Measurements from ENCODE around the gene ADAMTS12. TPM values are rescaled to one million over a fixed set of nuclear protein-coding genes. Genes with fewer than 3 reads are reported as not detected.

Gene ADAMTS12
- total and polyA plus RNA-seq, 9 of the 15 experiments (the other 6 are each of a cell fraction or from before 2014, with no cell fraction given): 0.11 TPM; not detected in 8

DNA sequence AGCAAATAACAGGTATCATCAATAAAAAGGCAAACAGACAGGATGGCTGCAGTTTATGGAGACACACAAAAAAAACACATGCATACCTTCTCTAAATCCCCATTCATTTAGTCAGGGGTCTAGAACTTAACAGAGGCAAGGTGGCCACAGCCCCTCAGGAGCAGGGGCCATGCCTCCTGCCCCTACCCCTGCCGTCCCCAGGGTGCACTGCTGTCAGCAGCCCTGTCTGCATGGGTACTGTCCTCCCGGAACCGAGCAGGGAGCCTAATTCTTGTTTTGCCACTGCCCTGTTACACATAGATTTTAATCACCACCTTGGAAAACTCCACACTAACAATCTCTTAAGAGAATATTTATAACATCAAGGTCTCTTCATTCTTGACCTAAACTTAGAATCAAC, 39.0 kb downstream of the ADAMTS12 start:
- 0% methylated on average over 3 of the region's 3 CpGs for WGBS (ENCODE audit: insufficient coverage, low coverage, missing lambda C conversion rate)

GRCh38 chr5:33852319-33852718, 39.5 kb downstream of the ADAMTS12 start:
- Histone ChIP-seq H3K9ac (ENCODE audit: insufficient read depth in 1 of 2, low read depth in 2 of 2, low read length in 2 of 2) (no peak overlapping the region), H3K9me3 (replicated peaks; ENCODE audit: control insufficient read depth, insufficient read depth, low read depth, low read length) (no peaks in the 10 kb centered on the region), H3K4me2 (ENCODE audit: insufficient read depth, low read length) (no peak overlapping the region), H3K4me3 (no peak overlapping the region), H3K79me2 (ENCODE audit: control insufficient read depth, insufficient read depth, low read length) (no peaks in the 10 kb centered on the region), H3K4me1 (replicated peaks in 1 of 2; ENCODE audit: control insufficient read depth in 2 of 2, insufficient read depth in 2 of 2, low read length in 2 of 2) (no peaks in the 10 kb centered on the region), H3K36me3 (ENCODE audit: control insufficient read depth, insufficient read depth, low read length) (no peaks in the 10 kb centered on the region), H3K27ac (ENCODE audit: extremely low read depth, low read depth, low read length) (no peak overlapping the region), H3K9me1 (ENCODE audit: control insufficient read depth, insufficient read depth, low read length) (no peaks in the 10 kb centered on the region), H2AFZ (ENCODE audit: low read depth, low read length) (no peak overlapping the region), H4K20me1 (replicated peaks; ENCODE audit: control insufficient read depth, insufficient read depth, low read length) (no peaks in the 10 kb centered on the region), H3K27me3 (ENCODE audit: control insufficient read depth in 2 of 2, insufficient read depth in 2 of 2, low read length in 2 of 2) (no peaks in the 10 kb centered on the region; a peak in 1 of 5 replicates)
- ChIA-PET POLR2A (no interaction called here), CTCF (ENCODE audit: low intra/inter-chr PET ratio) (no interaction called here)
- intact Hi-C loops (cut with micrococcal nuclease) (no loop called here), in situ Hi-C loops (cut with MboI) (no loop called here)
- no TSS peak for BruUV-seq (replicated peaks)
- WGBS (ENCODE audit: insufficient coverage, low coverage, missing lambda C conversion rate): 2% methylated on average over 5 of the region's 5 CpGs
- no peak for TF ChIP-seq MBD2 (IDR thresholded peaks at IDR 0.05; ENCODE audit: borderline replicate concordance, low read depth)
- TF ChIP-seq MEF2A (IDR thresholded peaks at IDR 0.05; ENCODE audit: control insufficient read depth, low read depth, low read length): no peak
- TF ChIP-seq, protein P1, sequence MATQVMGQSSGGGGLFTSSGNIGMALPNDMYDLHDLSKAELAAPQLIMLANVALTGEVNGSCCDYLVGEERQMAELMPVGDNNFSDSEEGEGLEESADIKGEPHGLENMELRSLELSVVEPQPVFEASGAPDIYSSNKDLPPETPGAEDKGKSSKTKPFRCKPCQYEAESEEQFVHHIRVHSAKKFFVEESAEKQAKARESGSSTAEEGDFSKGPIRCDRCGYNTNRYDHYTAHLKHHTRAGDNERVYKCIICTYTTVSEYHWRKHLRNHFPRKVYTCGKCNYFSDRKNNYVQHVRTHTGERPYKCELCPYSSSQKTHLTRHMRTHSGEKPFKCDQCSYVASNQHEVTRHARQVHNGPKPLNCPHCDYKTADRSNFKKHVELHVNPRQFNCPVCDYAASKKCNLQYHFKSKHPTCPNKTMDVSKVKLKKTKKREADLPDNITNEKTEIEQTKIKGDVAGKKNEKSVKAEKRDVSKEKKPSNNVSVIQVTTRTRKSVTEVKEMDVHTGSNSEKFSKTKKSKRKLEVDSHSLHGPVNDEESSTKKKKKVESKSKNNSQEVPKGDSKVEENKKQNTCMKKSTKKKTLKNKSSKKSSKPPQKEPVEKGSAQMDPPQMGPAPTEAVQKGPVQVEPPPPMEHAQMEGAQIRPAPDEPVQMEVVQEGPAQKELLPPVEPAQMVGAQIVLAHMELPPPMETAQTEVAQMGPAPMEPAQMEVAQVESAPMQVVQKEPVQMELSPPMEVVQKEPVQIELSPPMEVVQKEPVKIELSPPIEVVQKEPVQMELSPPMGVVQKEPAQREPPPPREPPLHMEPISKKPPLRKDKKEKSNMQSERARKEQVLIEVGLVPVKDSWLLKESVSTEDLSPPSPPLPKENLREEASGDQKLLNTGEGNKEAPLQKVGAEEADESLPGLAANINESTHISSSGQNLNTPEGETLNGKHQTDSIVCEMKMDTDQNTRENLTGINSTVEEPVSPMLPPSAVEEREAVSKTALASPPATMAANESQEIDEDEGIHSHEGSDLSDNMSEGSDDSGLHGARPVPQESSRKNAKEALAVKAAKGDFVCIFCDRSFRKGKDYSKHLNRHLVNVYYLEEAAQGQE (IDR thresholded peaks at IDR 0.05; ENCODE audit: borderline replicate concordance): no peak
- TF ChIP-seq, protein P1 (CRISPR knock-in tag; IDR thresholded peaks at IDR 0.05; ENCODE audit: low read depth): no peak
- no peak for DNase-seq (ENCODE audit: extremely low read depth in 1 of 4, low spot score in 3 of 4)
- ATAC-seq: no peak
- no peak for FAIRE-seq

More for the DNA sequence above, 39.0 kb downstream of the ADAMTS12 start:
- Histone ChIP-seq H3K9ac (ENCODE audit: insufficient read depth in 1 of 2, low read depth in 2 of 2, low read length in 2 of 2) (no peak overlapping the region), H3K4me1 (replicated peaks in 1 of 2; ENCODE audit: control insufficient read depth in 2 of 2, insufficient read depth in 2 of 2, low read length in 2 of 2) (no peaks in the 10 kb centered on the region), H4K20me1 (replicated peaks; ENCODE audit: control insufficient read depth, insufficient read depth, low read length) (no peaks in the 10 kb centered on the region), H3K9me1 (ENCODE audit: control insufficient read depth, insufficient read depth, low read length) (no peaks in the 10 kb centered on the region), H3K36me3 (ENCODE audit: control insufficient read depth, insufficient read depth, low read length) (no peaks in the 10 kb centered on the region), H3K27me3 (ENCODE audit: control insufficient read depth in 2 of 2, insufficient read depth in 2 of 2, low read length in 2 of 2) (no peaks in the 10 kb centered on the region; a peak in 1 of 5 replicates), H3K4me2 (ENCODE audit: insufficient read depth, low read length) (no peak overlapping the region), H2AFZ (ENCODE audit: low read depth, low read length) (no peak overlapping the region), H3K27ac (ENCODE audit: extremely low read depth, low read depth, low read length) (no peak overlapping the region), H3K4me3 (no peak overlapping the region), H3K79me2 (ENCODE audit: control insufficient read depth, insufficient read depth, low read length) (no peaks in the 10 kb centered on the region), H3K9me3 (replicated peaks; ENCODE audit: control insufficient read depth, insufficient read depth, low read depth, low read length) (no peaks in the 10 kb centered on the region)
- DNase-seq (ENCODE audit: extremely low read depth in 1 of 4, low spot score in 3 of 4): no peak
- in situ Hi-C loops (cut with MboI) (no loop called here), intact Hi-C loops (cut with micrococcal nuclease) (no loop called here)
- ChIA-PET CTCF (ENCODE audit: low intra/inter-chr PET ratio) (no interaction called here), POLR2A (no interaction called here)
- ATAC-seq: no peak
- TF ChIP-seq PHTF2 (CRISPR knock-in tag; IDR thresholded peaks at IDR 0.05) (no peak), ZNF717 (CRISPR knock-in tag; IDR thresholded peaks at IDR 0.05) (no peak)
- BruUV-seq (replicated peaks): no TSS peak
- FAIRE-seq: no peak
